Measurements from ENCODE around the gene CCDC38.

Gene CCDC38

DNA sequence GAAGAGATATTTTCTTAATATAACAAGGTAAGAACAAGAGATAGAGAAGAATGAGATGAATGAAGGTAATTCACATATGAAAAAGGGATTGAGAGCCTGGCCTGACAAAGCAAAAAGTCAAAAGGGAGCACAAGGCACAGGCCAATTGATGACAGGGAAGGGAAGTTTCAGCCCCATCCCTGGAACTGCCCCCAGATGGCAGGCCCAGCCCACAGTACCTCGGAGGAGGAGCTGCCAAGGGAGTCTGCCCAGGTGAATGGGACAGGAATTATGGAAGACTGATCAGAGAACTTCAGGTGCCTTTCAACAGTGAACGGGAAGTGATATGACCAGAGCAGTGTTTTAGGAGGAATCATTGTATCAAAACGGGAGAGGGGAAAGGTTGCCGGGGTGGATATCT lies 68.0 kb downstream of the CCDC38 start:
- no peak for TF ChIP-seq CTCF (IDR thresholded peaks at IDR 0.05; ENCODE audit: low read length, missing control alignments)
- DNase-seq (ENCODE audit: low read depth), result no peak
- H3K4me3 ChIP-seq (replicated peaks; ENCODE audit: low read depth, low read length), result no peak overlapping the region

GRCh38 chr12:95870897-95871296 lies 71.5 kb downstream of the CCDC38 start:
- TF ChIP-seq CTCF (IDR thresholded peaks at IDR 0.05; ENCODE audit: low read length, missing control alignments), result no peak
- no peak overlapping the region for H3K4me3 ChIP-seq (replicated peaks; ENCODE audit: low read depth, low read length)

DNA sequence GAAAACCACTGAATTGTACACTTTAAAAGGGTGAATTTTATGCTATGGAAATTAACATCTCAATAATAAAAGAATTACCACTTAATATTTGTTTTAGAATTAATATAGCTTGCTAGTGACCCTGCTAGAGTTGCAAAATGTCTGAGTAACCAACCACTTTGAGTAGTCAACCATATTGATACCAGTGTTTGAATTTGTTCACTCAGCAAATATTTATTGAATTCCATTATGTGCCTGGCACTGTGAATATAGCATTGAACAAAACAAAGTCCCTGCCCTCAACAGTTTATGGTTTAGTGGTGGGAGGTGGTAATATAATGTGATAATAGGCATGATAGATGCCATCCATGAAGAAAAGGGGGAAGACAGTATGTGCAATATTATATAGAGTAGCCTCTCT lies 79.1 kb downstream of the CCDC38 start:
- DNase-seq (ENCODE audit: low read depth), result no peak
- no peak for TF ChIP-seq CTCF (IDR thresholded peaks at IDR 0.05; ENCODE audit: low read length, missing control alignments)
- no peak overlapping the region for H3K4me3 ChIP-seq (replicated peaks; ENCODE audit: low read depth, low read length)

More at GRCh38 chr12:95870897-95871296, 71.5 kb downstream of the CCDC38 start:
- no peak for DNase-seq (ENCODE audit: low read depth)

DNA sequence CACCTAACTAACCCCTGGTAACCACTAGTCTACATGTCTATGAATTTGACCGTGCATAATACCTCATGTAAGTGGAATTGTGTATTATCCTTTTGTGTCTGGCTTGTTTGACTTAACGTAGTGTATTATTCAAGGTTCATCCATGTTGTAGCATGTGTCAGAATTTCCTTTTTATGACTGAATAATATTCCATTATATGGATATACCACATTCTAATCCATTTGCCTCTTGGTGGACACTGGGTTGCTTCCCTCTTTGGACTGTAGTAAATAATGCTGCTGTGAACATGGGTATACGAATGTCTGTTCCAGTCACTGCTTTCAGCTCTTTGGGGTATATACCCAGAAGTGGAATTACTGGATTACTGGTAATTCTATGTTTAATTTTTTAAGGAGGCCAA lies 80.4 kb downstream of the CCDC38 start:
- no peak for TF ChIP-seq CTCF (IDR thresholded peaks at IDR 0.05; ENCODE audit: low read length, missing control alignments)
- no peak for DNase-seq (ENCODE audit: low read depth)
- no peak overlapping the region for H3K4me3 ChIP-seq (replicated peaks; ENCODE audit: low read depth, low read length)

DNA sequence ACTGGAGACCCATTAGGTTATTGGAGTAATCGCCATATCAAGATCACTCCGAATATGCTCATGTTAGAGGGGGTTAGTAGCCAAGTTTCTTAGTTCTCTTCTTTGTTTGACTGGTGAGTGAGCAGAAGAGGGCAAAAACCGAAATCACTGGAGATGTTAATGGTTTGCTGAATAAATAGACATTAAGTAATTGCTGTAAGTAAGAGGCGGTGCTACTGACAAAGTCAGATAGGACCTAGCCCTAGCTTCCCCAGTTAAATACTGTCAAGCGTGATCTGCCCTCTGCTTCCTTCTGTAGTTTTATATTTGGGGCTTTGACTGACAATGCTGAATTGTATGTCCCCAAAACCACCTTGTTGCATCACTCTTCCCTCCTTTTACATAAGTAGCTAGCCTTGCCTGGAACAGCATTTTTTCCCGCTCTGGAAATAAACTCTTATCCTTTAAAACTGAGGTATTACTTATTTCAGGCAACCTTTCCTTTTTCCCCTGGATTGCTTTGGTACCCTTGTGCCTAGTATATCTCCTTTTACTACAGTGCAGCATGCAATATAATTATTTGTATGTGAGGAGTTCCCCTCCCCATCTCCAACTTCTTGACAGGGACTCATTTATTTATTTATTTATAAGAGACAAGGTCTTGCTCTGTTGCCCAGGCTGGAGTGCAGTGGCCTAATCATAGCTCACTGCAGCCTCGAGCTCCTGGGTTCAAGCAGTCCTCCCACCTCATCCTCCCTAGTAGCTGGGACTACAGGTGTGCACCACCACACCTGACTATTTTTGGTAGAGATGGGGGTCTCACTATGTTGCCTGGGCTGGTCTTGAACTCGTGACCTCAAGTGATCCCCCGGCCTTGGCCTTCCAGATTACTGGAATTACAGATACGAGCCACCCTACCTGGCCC lies 82.2 kb downstream of the CCDC38 start:
- peak overlapping the region; percentile 75 for H3K4me3 ChIP-seq (replicated peaks; ENCODE audit: low read depth, low read length)
- TF ChIP-seq CTCF (IDR thresholded peaks at IDR 0.05; ENCODE audit: low read length, missing control alignments), result no peak
- no peak for DNase-seq (ENCODE audit: low read depth)

GRCh38 chr12:95859344-95859816 lies 83.0 kb downstream of the CCDC38 start:
- peak overlapping the region; percentile 75 for H3K4me3 ChIP-seq (replicated peaks; ENCODE audit: low read depth, low read length)
- peak; percentile 19 for DNase-seq (ENCODE audit: low read depth)
- TF ChIP-seq CTCF (IDR thresholded peaks at IDR 0.05; ENCODE audit: low read length, missing control alignments), result no peak
